GM10266 (cell line): ENCODE measurements around the gene C4B.

ENCODE experiments used
- DNase-seq: peaks from one replicate; pipeline ENCODE4 v3.0.0; 2012; ENCODE audit errors: extremely low spot score
- TF ChIP-seq, protein P1 (sequence below): IDR thresholded peaks from 2 replicates; pipeline ENCODE4 v1.5.1; 2012; ENCODE audit warnings: mild to moderate bottlenecking, low read depth; ENCODE audit not compliant: control insufficient read depth, insufficient read depth; ENCODE audit errors: missing control alignments

Gene C4B

DNA sequence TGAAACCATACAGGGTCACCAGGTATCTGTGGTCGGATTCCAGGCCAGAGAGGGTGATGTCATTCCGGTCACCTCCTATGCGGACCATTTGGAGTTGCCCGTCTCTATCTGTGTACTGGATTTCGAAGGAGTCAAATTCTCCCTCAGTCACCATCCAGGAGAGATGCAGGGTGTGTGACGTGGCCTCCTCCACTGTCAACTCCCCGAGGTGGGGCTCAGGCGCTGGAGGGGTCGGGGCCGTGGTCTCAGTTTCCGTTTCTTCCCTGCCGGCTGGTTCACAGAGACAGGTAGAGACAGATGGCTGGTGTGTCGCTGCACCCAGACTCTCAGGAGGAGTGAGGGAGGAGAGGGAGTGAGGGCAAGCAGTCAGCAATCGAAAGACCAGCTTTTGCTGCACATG is 54.3 kb downstream of the C4B start:
- TF ChIP-seq, protein P1, sequence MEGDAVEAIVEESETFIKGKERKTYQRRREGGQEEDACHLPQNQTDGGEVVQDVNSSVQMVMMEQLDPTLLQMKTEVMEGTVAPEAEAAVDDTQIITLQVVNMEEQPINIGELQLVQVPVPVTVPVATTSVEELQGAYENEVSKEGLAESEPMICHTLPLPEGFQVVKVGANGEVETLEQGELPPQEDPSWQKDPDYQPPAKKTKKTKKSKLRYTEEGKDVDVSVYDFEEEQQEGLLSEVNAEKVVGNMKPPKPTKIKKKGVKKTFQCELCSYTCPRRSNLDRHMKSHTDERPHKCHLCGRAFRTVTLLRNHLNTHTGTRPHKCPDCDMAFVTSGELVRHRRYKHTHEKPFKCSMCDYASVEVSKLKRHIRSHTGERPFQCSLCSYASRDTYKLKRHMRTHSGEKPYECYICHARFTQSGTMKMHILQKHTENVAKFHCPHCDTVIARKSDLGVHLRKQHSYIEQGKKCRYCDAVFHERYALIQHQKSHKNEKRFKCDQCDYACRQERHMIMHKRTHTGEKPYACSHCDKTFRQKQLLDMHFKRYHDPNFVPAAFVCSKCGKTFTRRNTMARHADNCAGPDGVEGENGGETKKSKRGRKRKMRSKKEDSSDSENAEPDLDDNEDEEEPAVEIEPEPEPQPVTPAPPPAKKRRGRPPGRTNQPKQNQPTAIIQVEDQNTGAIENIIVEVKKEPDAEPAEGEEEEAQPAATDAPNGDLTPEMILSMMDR = no peak
- DNase-seq = no peak

DNA sequence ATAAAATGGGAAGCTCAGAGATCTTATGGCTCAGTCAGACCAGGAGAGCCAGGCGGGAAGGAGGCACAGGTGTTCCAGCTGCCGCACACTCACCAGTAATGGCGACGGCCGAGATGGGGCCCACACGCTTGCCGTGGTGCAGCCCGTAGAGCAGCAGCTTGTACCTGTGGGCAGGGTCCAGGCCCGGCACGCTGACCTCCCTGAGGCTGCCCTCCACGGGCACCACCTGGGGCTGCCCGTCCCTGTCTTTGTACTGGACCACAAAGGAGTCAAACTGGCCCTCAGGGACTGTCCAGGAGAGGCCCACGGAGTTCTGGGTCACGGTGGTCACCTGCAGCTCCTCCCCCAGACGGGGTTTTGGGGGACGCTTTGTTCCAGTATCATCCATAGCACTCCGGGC is 54.9 kb downstream of the C4B start:
- TF ChIP-seq, protein P1 = no peak

DNA sequence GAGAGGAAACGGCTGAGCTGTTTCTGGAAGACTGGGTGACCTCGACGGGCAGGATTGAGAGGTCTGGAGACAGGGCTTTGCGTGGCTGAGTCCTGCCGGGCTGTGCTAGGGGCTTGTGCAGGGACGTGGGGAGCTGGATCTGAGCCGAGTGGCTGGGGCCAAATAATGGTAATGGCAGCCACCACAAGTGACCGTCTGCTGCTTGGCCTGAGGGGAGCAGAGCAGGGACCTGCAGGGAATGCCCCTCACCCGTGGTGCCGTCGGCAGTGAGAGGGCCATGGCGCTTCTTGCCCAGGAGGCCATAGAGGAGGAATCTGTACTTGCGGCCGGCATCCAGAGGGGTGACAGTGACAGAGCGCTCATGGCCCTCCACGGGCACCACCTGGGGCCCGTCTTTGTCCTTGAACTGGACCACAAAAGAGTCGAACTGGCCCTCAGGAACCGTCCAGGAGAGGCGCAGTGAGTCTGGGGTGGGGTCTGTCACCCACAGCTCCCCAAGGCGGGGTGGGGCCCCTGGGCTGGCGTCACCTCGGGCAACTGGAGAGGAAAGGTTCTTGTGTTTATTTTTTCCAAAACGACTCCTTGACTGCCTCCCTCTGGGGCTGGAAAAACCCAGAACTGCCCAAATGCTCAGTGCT is 55.4 kb downstream of the C4B start:
- no peak for DNase-seq
- TF ChIP-seq, protein P1 = no peak

More for the DNA sequence above, 54.9 kb downstream of the C4B start:
- DNase-seq = no peak

DNA sequence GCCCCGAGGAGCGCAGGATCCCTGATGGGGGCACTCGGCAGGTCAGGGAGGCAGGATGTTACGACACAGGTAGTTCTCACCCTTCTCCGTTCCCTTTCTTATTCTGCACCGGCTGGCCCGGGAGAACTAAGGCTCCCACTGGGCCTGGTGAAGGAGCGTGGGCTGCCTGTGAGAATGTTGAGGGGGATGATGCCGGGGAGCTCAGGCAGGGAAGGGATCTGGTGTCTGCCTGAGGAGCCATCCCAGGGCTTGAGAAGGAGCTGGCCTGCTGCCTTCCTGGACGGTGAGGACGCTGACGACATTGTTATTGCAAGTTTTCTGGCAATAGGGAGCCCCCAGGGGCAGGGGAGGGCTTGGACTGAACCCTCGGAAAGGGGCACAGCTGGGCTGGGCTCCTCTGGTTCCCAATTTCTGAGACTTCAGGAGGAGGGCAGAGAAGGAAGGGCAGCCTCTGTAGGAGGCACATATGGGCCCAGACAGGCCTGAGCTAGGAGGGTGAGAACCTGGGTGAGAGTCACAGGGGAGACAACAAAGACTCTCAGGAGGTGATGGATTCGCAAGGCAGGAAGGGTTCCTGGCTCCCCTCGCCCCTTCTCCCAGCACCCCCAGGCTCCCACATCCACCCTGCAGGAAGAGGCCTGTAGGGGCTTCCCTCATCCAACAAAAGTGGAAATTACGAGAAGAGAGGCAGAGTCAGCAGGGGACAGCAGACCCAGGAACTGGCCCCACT is 56.4 kb downstream of the C4B start:
- no peak for DNase-seq
- TF ChIP-seq, protein P1 = no peak

DNA sequence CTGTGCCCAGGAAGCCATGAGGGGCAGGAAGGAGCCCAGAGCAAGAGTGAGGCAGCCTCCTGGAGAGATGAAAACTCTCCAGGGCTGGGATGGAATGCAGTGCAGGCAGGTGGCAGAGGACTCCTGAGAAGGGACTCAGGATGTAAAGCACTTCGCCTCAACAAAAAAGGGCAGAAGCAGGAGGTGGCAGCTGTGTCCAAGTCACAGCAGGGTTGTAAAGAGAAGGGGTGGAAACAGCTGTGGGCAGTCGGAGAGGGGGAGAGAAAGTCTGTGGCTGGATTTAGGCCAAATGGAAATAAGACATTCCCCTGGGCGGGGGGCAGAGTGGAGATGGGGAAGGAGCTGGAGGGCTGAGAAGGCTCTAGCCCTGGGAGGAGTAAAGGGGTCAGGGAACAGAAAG is 58.5 kb downstream of the C4B start:
- DNase-seq = no peak
- TF ChIP-seq, protein P1 = no peak

DNA sequence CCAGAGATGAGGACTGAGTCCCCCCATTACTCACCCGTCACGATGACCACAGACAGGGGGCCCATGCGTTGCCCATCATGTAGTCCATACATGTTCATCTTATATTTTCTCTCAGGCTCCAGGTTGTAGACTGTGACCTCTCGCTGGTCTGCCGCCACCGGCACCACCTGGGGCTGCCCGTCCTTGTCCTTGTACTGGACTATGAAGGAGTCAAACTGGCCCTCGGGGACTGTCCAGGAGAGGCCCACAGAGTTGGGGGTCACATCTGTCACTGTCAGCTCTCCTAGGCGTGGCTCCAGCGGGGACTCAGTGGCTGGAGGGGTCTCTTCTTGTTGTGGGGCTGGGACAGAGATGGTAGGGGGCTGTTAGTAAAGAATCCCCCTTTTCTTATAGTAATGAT is 59.0 kb downstream of the C4B start:
- DNase-seq = no peak
- TF ChIP-seq, protein P1 = no peak

DNA sequence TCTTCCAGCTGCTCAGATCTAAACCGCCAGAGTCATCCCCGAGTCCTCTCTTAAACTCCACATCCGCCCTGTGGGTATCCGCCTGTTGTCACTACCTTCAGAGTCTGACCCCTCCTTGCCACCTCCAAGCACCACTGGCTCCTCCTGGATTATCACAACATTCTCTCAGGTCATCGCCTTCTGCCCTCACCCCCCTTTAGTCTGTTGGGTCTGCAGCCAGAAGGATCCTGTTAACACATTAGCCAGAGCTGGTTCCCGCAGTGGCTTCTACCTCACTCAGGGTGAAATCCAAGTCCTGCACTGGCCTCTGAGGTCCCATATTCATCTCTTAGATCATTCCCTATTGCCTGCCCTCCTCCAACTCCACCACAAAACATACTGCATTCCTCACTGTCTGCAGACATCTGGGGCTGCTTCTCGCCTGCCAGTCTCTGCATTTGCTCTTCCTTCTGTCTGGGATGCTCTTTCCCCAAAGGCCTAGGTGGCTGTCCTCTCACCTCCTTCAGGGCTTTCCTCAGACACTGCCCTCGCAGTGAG is 60.5 kb downstream of the C4B start:
- TF ChIP-seq, protein P1 = no peak
- no peak for DNase-seq
